ENCODE data around the gene SEMA5A.

The SEMA5A gene

DNA sequence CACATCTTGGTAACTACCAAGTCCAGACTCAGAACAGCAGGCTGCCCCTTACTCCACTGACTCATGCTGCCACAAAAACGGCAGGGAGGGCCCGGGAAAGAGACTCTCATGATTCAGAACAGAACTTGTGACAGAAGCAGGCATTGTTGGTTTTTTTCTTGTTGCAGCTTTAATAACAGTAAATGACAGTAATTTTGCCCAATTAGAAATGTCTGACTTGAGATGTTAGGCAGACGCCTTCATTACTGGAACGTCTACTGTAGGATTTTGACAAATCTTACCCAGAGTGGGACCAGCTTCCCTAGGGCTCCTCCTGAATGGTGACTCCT is 77.9 kb downstream of the SEMA5A start:
- DNase-seq, result no peak

GRCh38 chr5:9467199-9468059 is 78.4 kb downstream of the SEMA5A start:
- no peak for DNase-seq

DNA sequence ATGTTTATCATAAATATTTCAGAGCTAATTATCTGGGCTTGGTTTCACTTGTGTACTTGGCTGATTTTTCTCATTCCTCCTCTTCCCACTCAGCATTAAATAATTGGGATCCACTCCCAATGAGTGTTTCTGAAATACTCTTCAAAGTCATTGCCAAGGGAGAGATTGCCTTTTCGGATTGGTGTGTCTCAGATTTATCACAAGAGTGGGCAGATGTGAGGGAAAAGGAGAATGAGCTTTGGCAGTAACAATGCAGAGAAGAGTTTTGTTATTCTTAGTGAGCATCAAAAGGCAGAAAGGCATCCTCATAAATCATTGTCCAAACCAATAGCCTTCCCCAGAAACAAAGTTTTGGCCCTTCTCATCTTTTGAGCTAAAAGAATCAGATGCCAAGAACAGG is 79.2 kb downstream of the SEMA5A start:
- no peak for DNase-seq

GRCh38 chr5:9464478-9464877 is 81.4 kb downstream of the SEMA5A start:
- no peak for DNase-seq

- DNase-seq, result no peak
Measured at GRCh38 chr5:9462109-9462508, 83.8 kb downstream of the SEMA5A start.

DNA sequence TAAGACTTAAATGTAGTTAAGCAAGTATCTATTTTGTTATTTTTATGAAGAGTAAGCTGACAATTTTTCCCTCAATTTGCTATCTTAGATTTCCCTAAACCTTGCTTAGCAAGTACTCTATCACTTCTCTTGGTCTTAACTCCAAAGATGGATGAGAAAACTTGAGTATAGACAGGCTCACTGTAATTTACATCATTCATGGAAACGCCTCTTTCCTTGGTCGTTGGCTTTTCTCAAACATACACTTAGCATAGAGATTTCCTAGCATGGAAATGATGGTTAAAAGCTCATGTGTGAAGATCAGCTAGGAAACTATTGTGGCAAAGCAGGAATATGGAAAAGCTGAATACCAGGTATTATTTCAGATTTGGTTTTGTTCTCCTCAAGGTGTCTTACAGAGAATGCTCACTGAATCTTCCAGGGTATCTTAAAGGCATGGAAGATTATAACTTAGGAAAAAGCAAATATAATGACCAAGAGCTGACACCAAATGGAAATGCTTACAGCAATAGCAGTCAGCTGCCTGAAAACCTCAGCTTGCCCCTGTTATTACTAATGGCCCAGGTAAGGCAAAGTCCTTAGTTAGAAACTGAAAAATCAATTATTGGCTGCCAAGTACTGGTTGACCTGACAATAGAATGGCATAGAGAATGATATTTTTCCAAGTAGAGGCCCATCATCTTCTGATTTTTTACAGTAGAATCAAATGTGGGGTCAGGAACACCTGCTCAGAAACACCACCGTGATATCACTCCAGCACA is 84.8 kb downstream of the SEMA5A start:
- DNase-seq, result no peak

- DNase-seq, result peak; percentile 71
Measured at GRCh38 chr5:9456435-9457042, 89.3 kb downstream of the SEMA5A start.

DNA sequence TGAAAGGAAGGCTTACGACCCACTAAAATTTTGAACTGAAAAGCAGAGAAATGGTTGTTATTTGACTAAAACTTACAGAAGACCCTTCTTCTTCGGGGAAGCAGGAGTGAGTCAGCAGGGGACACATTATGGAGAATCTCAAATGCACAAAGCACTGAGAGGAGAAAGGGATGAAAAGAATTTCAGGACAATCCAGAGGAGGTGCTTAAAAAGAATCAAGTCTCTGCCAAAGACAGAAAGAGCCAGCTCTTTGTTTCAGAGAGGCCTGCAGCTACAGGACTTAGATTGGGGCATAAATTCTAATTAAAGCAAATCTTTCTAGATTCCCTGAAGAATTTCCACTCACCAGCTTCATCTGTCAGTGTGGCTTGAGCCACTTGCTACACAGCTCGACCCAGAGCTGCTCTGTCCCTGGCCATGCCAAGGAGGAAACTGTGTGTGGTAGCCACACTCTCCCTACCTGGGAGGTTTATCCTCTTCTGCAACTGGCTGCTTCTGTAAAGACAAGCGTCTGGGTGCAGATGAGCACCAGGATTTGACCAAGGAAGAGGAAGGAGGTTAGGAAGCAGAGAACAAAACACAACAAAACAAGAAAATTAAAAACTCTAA is 89.9 kb downstream of the SEMA5A start:
- DNase-seq, result no peak

- DNase-seq, result no peak
Measured at GRCh38 chr5:9454491-9454890, 91.4 kb downstream of the SEMA5A start.

DNA sequence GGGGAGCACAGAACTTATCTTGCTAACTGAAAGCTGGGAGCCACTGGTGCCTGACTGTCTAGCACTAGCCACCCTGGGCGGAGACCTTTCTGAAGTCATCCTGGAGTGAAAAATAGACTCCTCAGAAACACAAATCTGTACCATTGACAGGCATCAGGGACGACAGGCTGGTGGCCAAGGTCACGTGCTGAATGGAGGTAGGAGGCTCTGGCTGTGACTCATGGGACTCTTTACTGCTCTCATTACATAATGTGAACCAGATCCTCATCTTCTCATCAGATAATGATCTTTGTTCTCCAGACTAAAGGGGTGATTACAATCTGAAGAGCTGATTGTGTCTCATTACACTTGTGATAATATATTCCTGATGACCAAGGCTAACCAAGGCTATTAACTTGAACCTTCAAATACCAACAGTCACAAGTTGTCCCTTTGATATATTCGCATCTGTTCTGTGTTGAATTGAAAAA is 91.8 kb downstream of the SEMA5A start:
- no peak for DNase-seq

GRCh38 chr5:9453480-9454011 is 92.3 kb downstream of the SEMA5A start:
- DNase-seq, result no peak

DNA sequence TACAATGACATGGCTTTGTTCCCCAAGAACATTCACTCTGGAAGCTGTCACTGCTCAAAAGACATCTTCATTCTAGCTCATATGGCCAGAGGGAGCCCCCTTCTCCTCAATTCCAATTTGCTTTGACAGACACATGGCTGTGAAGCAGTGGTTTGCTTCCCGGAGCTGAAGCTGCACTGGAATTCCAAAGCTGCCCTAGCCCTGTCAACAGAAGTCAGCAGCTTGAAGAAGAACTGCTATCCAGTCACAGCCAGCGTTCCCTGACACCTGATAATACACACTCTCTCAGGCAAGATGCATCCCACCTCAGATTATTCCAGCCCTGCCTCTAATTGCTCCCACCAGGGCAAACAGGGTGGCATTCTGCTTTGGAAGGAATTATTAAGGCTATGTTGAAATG is 93.7 kb downstream of the SEMA5A start:
- no peak for DNase-seq

DNA sequence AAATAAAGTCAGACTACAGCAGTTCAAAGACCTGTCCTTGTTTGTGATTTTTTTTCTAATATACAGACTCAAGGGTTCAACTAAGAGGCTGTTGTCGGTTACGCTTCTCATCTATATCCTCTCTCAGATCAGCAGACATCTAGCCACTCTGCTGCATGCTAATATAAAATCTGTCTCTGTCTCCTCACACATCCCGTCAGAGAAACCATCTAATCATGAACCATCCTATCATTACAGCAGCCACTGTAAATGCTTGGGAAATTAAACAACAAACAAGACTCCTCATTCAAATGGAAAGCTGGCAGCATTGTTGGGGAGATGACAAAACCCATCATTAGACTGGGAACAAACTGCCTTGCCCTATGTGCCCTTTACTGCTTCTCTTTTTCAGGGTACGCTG is 94.8 kb downstream of the SEMA5A start:
- DNase-seq, result no peak

DNA sequence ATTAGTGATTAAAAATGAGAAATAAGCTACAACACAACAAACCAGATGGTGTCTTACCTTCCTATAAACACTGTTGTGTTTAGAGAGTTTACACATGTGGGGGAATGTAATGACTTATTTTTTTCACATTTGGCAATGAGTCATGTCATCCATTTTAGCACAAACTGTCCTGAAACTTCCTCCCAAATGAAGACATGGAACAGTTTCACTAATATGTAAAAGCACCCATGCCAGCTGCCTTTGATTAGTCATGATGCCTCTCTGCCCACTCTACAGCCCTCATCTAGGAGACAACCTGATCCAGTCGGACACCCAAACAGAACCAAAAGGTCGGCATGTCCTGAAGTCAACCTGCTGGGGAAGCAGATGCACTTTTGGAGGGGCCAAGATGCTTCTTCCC is 98.2 kb downstream of the SEMA5A start:
- DNase-seq, result no peak

- DNase-seq, result no peak
Measured at GRCh38 chr5:9445826-9446388, 100.0 kb downstream of the SEMA5A start.

GRCh38 chr5:9444346-9444745 is 101.5 kb downstream of the SEMA5A start:
- DNase-seq, result no peak

DNA sequence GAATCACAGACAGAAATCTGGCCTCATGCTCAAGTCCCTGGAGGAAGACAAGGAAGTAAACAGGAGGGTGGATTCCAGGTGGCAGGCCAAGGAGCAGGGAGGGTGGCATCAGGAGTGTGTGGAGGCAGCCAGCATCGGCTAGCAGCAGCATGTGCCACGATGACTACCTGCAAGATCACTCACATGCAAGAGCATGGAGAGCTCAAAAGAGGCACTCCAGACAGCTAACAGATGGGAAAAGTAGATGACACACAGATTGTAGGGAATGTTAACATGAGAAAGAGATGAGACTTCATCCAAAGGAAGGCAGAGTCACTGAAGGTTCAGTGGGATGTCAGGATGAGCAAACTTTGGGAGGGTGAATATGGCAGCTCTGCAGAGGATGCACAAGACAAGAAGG is 104.3 kb downstream of the SEMA5A start:
- DNase-seq, result no peak

- DNase-seq, result no peak
Measured at GRCh38 chr5:9440517-9440916, 105.4 kb downstream of the SEMA5A start.

DNA sequence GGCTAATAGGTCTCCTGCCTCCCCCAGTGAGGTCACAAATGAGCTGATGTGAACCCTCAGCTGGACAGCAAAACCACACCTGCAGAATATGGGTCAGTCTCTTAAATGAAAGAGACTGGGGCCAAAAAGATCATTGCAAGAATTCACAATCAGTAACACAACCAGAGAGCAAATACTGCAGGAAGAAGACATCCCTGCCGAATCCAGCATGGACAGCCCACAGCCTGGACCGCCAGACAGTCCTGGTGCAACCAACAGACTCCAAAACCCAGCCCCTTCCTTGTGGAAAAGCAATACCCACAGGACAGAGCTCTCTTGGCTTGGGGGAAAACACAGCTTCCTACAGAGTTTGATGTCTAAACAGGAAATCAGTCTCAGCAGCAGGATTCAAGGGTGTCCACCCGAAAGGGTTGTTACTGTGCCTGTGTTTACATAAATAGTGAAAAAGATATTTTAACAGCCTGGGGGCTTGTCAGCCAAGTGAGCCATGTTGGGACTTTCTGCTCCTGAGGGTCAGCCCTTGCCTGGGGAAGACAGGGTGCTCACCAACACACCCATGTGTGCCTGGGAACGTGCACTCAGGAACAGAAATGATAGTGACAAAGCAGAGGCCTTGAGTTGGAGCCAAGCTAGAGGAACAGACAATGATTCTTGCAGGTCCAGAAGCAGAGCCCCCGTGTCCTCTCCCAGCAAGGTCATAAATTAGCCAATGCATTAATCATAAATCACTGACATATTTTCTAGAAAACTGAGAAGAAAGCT is 106.2 kb downstream of the SEMA5A start:
- no peak for DNase-seq

- DNase-seq, result no peak
Measured at GRCh38 chr5:9438596-9439354, 107.1 kb downstream of the SEMA5A start.

DNA sequence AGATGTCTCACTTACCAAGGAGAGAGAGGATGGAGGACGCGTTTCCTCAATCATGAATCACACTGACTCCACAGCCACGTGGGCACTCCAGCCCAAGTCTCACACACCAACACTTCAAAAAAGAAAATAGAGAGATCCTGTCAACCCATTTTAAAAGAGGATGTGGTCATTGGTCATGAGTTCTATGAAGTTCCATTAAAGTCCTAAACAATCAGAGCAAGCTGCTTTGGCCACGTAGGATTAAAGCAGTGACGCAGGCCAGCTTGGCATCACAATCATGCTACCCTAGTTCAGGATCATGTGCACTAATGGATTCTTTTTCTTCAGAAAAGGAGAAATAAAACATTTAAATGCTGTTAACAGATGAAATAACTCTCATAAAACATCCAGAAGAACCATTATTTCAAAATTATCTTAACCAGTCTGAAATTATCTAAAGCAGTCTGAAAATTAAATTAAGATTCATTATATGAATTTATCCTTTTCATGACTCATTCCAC is 108.1 kb downstream of the SEMA5A start:
- no peak for DNase-seq
